HG03108 (cell line): ENCODE results near the gene FAM20B.
"Not testable (repeated sequence)": the region's sequence is repeated elsewhere in the genome, so short reads cannot be mapped to it uniquely, and the experiment has no call there.

Experiments used
- ATAC-seq: cut with Tn5 transposase; IDR thresholded peaks from one replicate; pipeline ENCODE4 v1.9.1; 2021; ENCODE audit warnings: moderate library complexity; ENCODE audit not compliant: unreplicated experiment

Gene FAM20B, protein sequence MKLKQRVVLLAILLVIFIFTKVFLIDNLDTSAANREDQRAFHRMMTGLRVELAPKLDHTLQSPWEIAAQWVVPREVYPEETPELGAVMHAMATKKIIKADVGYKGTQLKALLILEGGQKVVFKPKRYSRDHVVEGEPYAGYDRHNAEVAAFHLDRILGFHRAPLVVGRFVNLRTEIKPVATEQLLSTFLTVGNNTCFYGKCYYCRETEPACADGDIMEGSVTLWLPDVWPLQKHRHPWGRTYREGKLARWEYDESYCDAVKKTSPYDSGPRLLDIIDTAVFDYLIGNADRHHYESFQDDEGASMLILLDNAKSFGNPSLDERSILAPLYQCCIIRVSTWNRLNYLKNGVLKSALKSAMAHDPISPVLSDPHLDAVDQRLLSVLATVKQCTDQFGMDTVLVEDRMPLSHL

DNA sequence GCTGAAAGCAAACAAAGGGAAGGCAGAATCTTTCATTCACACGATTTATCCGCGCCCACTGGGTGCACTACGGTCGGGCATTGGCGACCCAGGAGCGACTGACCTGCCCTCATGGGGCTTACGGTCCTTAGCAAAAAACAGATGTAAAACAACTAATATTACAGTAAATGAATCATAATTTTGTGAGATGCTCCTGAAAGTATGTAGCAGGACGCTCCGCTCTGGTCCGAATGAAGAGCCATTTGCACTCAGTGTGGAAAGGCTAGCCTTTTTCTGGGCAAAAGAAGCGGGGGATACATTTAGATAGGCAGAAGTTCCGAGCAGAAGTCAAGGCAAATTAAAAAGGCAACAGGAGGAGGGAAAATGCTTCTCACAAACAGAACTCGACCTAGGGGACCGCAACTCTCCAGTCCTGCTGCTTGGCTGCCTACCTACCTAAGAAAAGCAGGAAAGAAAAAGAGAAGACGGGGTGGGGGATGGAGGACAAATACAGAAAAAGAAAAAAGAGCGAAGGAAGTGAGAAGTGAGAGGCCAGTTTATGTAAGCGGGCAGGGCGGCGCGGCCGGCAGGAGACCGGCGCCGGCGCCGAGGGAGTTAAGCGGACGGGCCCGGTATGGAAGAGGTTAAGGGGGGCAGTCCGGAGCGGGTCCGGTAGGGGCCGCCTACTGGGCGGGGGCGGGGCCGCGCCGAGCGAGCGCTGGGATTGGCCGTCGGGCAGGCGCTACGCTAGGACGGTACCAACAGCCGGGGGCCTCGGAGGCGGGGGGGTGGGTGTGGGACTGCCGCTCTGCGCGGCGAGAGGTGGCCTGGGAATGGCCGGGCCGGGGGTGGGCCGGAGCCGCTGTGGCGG lies at the start of gene FAM20B:
Gene FAM20B, plus strand, starts transcription at position 770 of the 850 bp plus-strand sequence. CDS start 17,954 bp downstream, outside the sequence.
- ATAC-seq = peak; percentile 72

DNA sequence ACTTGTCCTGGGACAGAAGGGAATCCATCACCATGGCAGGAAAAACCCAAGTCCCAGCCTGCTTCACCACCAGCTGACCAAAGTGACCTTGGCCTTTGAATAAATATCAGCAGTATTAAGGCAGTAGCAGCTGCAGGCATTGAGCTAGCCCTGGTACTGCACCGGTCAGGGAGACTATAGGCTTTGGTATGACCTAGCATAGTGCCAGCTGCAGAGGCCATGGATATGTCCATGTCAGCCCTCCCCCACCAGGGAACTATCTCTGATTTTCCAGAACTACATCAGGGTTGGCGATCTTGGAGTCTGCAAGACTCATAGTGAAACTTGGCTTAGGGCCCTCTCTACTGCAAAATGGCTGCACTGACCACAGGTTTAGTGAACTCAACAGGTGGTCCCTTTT lies 49.2 kb upstream of the FAM20B start:
- no peak for ATAC-seq

DNA sequence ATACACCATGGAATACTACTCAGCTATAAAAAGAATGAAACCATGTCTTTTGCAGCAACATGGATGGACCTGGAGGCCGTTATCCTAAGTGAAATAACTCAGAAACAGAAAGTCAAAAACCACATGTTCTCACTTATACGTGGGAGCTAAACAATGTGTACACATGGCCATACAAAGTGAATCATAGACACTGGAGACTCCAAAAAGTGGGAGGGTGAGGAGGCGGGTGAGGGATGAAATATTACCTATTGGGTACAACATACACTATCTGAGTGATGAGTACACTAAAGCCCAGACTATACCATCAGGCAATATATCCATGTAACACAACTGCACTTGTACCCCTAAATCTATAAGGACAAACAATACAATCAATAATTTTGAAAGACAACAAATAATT lies 39.5 kb upstream of the FAM20B start:
- ATAC-seq = no peak

DNA sequence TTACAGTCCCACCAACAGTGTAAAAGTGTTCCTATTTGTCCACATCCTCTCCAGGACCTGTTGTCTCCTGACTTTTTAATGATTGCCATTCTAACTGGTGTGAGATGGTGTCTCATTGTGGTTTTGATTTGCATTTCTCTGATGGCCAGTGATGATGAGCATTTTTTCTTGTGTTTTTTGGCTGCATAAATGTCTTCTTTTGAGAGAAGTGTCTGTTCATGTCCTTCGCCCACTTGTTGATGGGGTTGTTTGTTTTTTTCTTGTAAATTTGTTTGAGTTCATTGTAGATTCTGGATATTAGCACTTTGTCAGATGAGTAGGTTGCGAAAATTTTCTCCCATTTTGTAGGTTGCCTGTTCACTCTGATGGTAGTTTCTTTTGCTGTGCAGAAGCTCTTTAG lies 37.5 kb upstream of the FAM20B start:
- ATAC-seq = not testable (repeated sequence)

DNA sequence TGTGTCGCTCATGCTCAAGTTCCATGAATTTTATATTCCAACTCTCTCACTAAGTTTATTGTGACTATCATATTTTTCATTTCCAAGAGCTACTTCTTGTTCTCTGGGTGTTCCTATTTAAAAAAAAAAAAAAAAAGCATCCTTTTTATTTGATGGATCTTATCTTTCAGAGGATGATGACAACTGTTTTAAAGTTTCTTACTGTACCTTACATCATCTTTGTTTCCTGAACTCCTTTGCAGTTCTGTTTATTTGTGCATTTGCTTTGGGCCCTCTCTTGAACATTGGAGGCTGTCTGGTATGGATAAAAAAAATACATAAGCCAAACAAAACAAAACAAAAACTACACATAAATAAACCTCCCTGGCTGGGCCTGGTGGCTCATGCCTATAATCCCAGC lies 32.1 kb upstream of the FAM20B start:
- no peak for ATAC-seq

DNA sequence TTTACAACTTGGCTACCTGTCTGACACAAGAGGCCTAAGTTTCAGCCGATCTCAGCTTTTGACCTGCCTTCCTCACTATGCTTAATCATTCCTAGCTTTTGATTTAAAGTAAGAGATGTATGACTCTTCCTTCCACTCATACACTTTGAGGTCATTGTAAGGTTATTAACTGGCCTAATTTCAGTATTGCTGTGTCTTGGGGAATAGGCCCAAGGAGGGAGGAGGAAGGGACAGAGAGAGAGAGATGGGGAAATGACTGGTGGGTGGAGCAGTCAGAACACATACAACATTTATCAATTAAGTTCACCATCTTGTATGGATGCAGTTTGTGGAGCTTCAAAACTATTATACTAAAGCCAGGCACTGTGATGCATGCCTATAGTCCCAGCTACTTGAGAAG lies 28.3 kb upstream of the FAM20B start:
- no peak for ATAC-seq

DNA sequence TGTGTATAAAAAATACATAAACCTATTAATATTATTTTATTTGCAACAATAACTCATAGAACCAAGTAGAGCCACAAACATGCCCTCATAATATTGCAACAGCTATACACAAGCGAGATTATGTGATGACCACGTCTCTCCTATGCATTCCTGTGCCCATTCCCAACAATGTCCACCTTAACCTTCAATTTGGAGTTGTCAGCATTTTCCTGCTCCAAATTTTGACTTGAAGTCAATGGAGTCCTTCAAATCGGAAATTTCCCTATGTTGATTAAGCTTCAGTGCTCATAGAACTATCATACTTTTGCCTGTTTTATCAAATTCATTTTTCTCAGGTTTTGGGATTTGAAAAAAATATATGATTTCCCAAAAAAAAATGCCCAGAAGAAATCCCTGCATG lies 27.4 kb upstream of the FAM20B start:
- no peak for ATAC-seq

DNA sequence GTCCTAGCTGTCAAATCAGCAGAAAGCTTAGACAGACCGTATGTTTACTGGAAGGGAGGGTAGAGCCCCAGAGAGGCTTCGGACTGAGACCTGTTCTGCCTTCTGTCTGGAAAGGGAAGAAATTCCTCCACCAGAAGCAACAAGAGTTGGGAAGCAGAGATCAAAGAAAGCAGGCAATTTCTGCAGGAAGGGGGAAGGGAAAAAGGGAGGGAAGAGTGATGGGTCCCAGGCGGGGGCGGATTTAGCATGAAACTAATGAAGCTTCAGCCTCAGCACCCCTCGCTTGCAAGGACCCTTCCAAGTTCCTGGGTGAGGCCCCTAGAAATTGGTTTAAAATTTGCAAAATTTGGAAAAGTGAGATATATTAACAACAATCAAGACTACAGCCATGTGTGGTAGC lies 26.6 kb upstream of the FAM20B start:
- ATAC-seq = no peak

DNA sequence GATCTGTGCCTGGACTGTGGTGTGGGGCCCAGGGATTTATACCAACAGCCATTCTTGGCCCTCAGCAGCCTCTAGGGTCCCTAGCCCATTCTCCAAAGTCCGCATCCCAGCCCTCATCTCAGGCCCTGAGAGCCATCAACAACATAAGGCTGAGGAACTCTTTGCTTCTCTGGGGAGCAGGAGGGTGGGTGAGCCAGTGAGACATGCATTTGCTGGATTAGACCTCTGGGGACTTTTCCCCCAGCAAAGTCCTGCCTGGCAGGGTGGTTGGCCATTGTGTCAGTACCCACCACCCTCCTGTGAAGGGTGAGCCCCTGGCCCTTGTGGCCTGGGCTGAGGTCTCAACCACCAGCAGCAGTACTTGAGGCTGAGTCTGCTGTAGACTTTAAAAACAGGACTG lies 24.2 kb upstream of the FAM20B start:
- no peak for ATAC-seq

DNA sequence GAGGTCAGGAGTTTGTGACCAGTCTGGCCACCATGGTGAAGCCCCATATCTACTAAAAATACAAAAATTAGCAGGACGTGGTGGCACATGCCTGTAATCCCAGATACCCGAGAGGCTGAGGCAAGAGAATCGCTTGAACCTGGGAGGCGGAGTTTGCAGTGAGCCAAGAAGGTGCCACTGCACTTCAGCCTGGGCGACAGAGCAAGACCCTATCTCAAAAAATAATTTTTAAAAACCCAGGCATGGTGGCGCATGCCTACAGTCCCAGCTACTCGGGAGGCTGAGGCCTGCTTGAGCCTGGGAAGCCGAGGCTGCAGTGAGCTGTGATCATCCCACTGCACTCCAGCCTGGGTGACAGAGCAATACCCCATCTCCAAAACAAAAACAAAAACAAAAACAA lies 23.6 kb upstream of the FAM20B start:
- ATAC-seq = not testable (repeated sequence)

DNA sequence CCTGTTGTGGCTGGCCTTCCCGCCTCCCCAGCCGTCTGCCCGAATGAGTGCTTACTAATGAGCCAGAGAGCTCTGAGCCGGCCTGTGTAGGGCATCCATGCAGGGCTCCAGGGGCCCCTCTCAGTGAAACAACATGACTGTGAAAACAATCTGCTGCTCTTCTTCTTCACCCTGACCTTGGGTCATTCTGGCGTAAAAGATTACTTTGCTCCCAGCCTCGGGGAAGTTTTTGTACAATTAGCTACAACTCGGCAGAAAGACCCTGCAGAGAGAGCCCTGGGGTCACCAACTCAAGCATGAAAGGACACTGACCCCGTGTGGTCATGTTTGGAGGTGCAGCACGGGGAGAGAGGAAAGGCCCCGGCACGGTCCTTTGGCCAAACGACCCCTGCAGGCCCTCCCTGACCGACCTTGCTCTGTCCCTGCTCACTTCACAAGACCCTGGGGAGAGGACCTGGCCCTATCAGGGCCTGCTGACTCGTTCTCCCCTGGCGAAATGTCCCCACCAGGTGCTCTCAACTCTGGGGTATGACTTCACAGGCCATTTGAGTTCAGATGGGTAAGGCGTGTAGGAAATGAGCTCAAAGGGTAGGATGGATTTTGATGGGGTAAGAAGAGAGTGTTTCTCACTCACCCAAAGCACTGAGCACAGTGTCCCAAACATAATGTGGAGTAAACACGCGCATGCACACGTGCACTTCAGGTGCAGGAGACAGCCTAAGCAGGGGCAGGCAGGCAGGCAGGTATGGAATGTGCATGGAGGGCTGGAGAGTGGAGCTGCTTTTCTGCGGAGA lies 22.9 kb upstream of the FAM20B start:
- ATAC-seq = peak; percentile 67

DNA sequence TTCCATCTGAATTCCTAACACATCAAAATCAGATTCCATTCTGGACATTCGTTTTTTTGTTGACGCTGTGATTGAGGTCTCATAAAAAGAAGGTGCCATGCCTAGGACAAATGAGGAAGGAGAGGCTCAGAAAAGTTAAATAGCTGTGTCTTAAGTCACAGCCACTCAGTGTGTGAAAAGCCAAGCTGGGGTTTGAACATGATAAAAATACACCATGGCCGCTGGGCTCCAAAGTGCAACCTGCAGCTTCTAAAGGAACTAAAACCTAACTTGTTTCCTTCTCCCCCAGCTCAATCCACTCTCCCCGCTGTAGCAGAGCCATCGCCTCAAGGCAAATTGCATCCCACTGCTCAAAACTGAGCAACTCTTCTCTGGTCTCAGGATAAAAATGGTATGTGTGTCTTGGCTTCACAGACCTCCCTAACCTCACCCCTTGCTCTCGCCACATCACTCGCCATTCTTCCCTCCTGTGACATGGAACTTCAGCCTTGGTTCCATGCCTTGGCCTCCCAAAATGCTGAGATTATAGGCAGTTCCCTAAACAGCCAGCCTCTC lies 22.1 kb upstream of the FAM20B start:
- no peak for ATAC-seq

DNA sequence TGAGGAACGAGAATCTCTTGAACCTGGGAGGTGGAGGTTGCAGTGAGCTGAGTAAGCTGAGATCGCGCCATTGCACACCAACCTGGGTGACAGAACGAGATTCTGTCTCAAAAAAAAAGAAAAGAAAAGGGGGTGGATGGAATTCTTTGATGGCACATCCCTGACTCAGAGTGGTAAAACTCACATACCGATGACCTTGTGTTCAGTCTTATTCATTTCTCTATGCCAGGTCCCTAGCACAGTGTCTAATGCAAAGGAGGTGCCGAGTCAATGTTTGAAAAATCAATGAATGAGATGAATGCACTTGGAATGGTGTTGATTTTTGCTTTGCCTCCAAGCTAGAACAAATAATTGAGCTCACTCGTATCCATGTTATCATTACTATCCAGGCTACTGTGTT lies 18.5 kb upstream of the FAM20B start:
- no peak for ATAC-seq

DNA sequence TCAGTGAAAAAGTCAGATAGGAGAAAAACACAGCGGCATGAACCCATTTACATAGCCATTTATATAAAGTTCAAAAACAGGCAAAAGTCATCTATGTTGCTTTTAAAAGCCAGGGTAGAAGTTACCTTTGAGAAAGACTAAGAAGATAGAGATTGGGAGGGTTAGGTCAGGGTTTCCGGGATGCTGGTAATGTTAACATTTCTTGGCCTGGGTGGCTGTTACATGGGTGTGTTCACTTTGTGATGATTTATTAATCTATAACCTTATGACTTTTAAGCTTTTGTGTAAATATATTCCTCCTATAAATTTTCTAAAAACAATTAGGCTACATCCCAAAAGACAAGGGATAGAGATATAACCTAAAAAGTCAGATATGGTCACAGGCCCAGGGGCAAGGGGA lies 15.0 kb upstream of the FAM20B start:
- no peak for ATAC-seq

DNA sequence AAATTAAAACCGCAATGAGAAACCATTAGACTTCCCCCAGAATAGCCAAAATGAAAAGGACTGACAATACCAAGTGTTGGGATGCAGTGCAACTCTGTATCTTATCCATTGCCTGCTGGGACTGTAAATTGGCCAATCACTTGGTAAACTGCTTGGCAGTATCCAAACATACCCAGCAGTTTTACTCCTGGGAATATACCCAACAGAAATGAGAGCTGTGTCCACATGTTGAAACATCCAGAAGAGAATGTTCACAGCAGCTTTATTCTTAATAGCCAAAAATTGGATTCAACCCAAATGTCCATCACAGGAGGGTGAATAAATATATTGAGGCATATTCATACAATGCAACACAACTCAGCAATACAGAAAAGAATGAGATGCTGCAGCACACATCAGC lies 13.7 kb upstream of the FAM20B start:
- ATAC-seq = no peak

DNA sequence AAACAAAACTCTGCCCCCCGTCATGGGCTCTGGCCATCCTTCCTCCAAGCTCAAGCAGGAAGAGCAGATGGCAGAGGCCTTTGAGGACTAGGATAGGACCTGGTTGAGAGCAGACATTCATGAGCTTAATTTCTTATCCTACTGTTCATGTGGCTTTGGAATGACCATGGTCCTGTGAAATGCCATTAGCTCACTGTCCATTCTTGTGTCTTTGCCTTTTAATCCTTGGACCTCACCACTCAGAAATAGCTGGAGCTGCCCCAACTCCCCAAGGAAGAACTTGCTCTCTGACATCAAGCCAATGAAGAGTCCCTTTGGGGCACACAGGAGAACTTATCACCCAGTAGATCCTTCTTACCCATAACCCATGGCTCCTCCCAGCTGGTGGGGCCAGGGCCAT lies 11.6 kb upstream of the FAM20B start:
- ATAC-seq = no peak

DNA sequence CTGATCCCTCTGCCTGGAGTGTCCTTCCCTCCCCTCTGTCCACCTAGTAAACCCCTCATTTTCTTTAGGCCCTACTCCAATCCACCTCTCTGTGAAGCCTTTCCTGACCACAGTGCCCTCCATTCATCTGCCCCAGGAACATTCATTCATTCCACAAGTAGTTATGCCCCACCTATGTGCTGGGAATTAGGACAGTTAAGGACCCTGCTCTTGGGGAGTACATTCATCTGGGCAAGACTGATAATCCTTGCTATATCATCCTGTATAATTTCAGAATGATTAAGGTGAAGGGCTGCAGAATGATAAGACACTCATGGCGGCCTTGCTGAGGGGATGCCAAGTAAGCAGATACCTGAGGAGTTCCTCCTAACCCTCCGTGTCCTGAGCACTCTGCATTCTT lies 10.3 kb upstream of the FAM20B start:
- no peak for ATAC-seq

DNA sequence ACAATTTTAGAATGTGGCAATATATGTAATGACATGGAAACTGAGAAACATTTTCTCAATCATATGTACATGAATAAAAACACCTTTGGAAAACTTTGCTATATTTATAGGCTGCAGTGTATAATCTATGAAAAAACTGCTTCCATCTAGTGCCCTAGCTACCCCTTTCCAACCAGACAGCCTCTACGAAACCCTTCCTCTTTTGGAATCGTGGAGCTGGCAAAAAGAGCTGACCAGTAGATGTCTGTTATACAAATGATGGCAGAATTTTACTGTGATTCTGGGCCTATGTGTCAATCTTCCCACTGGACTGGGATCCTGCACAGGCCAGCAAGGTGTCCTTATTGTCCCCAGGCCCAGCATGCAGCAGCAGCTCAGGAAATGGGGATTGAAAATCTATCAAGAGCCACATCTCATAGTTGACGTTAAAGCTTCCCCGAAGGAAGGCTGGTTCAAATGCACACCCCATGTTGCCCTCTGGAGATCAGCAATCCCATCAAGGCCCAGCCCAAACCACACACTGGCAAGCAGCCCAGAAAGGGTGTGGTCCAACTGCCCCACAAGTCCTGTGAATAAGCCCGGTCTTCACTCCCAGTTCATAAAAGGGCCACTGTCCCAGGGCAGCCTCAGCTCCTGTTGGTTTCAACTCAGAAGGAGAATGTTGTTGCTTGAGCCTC lies 8.8 kb upstream of the FAM20B start:
- no peak for ATAC-seq

DNA sequence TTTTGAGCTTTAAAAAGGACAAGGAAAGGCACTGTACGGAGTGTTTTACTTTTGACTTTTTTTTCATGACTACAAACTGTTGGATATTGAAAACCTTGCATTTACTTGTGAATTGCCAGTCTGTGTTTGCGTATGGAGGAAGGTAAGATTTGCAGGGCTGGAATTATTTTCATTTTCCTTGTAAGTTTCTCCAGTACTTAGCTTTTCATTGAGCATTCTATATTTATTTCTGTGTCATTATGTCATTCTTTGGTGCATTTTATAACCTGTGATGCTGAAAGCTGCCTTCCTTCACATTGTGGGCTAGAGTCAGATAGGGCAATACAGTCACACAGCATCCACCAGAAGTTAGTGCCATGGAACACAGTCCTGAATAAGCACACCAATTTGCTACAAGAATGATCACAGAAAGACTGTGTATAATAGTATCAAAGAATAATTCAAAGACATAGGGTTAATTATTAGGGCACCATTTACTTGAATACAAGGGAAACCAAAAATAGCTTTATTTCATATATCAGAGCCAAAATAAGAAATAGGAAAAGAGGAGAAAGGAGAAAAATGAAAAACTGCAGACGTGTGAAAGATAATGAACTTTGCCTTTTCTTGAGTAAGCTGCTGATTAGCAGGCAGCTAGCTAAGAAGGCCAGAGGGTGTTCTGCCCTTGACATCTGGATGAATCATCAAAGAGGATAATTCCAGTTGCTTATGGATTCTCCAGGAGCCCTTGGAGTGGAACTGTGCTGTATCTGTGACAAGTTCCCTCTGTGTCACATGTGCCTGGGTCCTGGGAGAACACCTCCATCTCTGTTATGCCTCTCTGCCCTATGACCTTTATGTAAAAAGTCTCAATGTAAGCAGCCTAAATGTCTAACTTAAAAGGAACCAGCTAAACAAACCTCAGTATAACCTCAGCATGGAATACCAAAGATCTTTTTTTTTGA lies 8.0 kb upstream of the FAM20B start:
- no peak for ATAC-seq
